Nephron progenitor cell (in vitro differentiated cells): ENCODE results near the gene PTPRJ.

Source experiments
- DNase-seq: peaks from one replicate; pipeline ENCODE4 v3.0.0; 2021
- H3K27ac Mint-ChIP-seq: 2 replicates; pipeline ENCODE4 v1.8.0; 2021; ENCODE audit warnings: mild to moderate bottlenecking, moderate library complexity, mixed read lengths
- H3K27me3 Mint-ChIP-seq: 2 replicates; pipeline ENCODE4 v1.8.0; 2021; ENCODE audit warnings: mild to moderate bottlenecking, low read depth, mixed read lengths; ENCODE audit not compliant: poor library complexity
- H3K36me3 Mint-ChIP-seq: 2 replicates; pipeline ENCODE4 v1.8.0; 2021; ENCODE audit warnings: low read depth, mixed read lengths
- H3K4me1 Mint-ChIP-seq: 2 replicates; pipeline ENCODE4 v1.8.0; 2021; ENCODE audit warnings: mixed read lengths
- H3K4me3 Mint-ChIP-seq: 2 replicates; pipeline ENCODE4 v1.8.0; 2021; ENCODE audit warnings: mild to moderate bottlenecking, moderate library complexity, mixed read lengths
- H3K9me3 Mint-ChIP-seq: 2 replicates; pipeline ENCODE4 v1.8.0; 2021; ENCODE audit warnings: mild to moderate bottlenecking, moderate library complexity, mixed read lengths
- TF ChIP-seq, protein P1 (sequence below): fragments of 200-600 bp; sonication (generic); IDR thresholded peaks from 2 replicates; pipeline ENCODE4 v1.5.0; 2021; ENCODE audit warnings: antibody characterized with exemption

Gene PTPRJ

DNA sequence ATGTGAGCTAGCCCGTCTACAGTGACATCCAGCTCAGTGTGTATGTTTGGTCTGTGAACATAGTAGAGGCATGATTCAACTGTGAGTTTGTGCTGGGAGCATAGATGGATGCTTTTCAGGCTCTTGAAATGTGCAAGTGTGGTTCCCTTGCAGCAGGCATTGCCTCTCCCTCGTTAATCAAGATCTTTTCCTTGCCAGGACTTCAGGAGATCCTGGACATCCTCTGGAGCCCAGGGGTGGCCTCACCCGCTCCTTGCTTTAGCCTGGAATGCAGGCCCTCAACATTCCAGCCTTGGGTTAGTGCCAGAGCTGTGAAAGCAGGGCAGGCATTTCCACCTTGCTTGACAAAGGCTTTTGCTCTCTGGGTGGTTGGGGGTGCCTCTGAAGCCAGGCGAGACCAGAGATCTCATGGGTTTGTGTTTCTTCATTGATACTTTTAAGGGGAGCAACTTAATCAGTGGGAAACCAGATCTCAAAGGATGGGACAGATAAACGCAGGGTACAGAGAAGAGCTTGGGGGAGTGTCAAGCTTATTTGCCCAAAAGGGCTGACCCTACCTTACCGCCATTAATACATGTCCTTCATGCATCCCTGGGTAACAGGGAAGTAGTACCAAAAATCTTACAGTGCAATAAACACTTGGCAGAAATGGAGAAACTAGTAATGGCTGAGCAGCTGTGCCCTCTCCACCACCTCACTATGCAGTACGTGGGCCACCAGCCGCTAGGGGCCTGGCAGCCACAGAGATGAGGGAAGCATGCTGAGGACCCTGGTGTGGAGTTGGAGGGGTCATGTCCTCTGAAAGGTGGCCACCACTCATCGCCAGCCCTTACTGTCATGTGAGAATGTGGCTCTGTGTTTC lies 72.1 kb downstream of the PTPRJ start:
- Mint-ChIP-seq H3K4me3 (no peak overlapping the region), H3K27ac (no peak overlapping the region), H3K36me3 (no peaks in the 10 kb centered on the region), H3K27me3 (no peaks in the 10 kb centered on the region), H3K9me3 (no peaks in the 10 kb centered on the region), H3K4me1 (peaks cover 54% of the 10 kb centered on the region)
- DNase-seq: no peak
- TF ChIP-seq, protein P1, sequence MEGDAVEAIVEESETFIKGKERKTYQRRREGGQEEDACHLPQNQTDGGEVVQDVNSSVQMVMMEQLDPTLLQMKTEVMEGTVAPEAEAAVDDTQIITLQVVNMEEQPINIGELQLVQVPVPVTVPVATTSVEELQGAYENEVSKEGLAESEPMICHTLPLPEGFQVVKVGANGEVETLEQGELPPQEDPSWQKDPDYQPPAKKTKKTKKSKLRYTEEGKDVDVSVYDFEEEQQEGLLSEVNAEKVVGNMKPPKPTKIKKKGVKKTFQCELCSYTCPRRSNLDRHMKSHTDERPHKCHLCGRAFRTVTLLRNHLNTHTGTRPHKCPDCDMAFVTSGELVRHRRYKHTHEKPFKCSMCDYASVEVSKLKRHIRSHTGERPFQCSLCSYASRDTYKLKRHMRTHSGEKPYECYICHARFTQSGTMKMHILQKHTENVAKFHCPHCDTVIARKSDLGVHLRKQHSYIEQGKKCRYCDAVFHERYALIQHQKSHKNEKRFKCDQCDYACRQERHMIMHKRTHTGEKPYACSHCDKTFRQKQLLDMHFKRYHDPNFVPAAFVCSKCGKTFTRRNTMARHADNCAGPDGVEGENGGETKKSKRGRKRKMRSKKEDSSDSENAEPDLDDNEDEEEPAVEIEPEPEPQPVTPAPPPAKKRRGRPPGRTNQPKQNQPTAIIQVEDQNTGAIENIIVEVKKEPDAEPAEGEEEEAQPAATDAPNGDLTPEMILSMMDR: no peak

DNA sequence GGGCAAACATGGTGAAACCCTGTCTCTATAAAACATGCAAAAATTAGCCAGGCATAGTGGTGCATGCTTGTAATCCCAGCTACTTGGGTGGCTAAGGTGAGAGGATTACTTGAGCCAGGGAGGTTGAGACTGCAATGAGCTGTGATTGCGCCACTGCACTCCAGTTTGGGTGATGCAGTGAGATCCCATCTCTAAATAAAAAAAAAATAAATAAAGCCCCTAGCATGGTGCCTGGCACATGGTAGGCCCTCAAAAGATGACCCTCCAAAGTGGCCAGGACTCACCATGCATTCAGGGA lies 74.6 kb downstream of the PTPRJ start:
- DNase-seq: no peak
- TF ChIP-seq, protein P1: no peak
- Mint-ChIP-seq H3K4me3 (no peak overlapping the region), H3K4me1 (peaks cover 42% of the 10 kb centered on the region), H3K27ac (no peak overlapping the region), H3K27me3 (no peaks in the 10 kb centered on the region), H3K9me3 (no peaks in the 10 kb centered on the region), H3K36me3 (no peaks in the 10 kb centered on the region)

DNA sequence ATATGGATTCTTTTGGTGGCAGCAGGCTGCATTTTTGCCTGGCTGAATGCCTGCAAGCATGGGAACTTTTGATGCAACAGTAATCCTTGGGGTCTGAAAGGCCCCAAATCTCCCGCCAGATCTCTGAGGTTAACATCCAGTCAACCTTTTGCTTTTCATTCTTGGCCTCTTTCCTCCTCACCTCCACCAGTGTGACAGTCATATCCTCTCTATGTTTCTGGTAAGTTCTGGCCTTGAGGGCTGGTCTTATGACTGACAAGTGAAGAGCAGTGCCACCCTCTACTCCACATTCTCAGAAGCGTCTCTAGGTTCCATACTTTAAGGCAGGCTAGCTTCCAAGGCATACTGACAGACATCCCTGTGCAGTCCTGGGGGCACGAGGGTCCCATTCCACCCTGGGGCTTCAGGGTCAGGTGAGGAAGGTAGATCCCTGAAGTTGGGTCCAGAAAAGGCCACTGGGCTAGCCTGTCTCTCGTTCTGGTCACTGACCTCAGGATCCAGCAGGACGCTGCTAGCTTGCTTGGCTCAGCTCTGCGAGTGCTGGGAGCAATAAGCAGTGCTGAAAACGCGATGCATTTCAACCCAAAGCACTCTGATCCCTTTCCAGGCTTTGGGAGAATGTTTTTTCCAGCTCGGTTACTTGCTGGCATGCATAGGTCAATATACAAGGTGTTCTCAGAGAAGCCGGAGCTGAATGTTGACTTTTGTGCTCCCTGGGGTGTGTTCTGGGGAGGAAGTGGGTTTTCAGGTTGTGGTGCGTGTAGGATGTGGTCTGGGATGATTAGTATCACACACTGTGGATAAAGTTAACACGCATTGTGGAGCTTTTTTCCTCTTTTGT lies 75.2 kb downstream of the PTPRJ start:
- Mint-ChIP-seq H3K4me3 (no peak overlapping the region), H3K27me3 (no peaks in the 10 kb centered on the region), H3K9me3 (no peaks in the 10 kb centered on the region), H3K27ac (peak overlapping the region; percentile 95), H3K36me3 (no peaks in the 10 kb centered on the region), H3K4me1 (peaks cover 42% of the 10 kb centered on the region)
- peak; percentile 17 for DNase-seq
- TF ChIP-seq, protein P1: no peak

DNA sequence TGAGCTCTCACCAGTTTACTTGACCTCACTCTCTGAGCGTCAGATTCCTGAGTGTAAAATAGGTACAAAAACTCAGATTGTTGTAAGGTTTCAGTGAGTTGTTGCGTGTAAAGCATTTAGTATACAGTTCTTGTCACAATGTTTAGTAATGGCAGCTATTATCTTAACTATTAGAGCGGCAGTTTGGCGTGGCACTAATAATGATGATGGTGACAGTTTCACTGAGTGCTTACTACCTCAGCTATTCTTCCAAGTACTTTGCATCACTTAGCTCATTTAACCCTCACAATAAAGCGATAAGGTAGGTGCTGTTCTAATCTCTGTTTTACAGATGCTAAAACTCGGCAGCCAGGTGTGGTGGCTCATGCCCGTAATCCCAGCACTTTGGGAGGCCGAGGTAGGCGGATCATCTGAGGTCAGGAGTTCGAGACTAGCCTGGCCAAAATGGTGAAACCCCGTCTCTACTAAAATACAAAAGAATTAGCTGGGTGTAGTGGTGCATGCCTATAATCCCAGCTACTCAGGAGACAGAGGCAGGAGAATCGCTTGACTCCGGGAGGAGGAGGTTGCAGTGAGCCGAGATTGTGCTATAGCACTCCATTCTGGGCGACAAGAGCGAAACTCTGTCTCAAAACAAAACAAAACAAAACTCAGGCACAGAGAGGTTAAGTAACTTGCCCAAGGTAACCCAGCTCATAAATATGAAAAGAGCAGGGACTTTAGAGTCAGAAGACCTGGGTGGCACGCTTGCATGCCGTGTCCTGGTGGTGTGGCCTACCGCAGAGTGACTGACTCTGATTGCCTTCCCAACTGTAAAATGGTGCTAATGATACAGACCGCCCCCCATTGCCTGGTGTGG lies 76.2 kb downstream of the PTPRJ start:
- DNase-seq: no peak
- TF ChIP-seq, protein P1: no peak
- Mint-ChIP-seq H3K4me3 (no peak overlapping the region), H3K4me1 (peaks cover 51% of the 10 kb centered on the region), H3K9me3 (no peaks in the 10 kb centered on the region), H3K27ac (peak overlapping the region; percentile 95), H3K27me3 (no peaks in the 10 kb centered on the region), H3K36me3 (no peaks in the 10 kb centered on the region)

DNA sequence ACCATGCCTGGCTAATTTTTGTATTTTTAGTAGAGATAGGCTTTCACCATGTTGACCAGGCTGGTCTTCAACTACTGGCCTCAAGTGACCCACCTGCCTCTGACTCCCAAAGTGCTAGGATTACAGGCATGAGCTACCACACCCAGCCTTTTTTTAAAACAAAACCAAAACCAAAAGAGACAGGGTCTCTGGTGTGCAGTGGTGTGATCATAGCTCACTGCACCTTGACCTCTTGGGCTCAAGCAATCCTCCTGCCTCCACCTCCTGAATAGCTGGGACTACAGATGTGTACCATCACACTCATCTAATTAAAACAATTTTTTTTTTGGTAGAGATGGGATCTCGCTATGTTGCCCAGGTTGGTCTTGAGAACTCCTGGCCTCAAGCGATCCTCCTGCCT lies 77.7 kb downstream of the PTPRJ start:
- H3K9me3 Mint-ChIP-seq: no peaks in the 10 kb centered on the region
- no peak overlapping the region for H3K4me3 Mint-ChIP-seq
- no peaks in the 10 kb centered on the region for H3K27me3 Mint-ChIP-seq
- TF ChIP-seq, protein P1: no peak
- no peaks in the 10 kb centered on the region for H3K36me3 Mint-ChIP-seq
- H3K27ac Mint-ChIP-seq: no peak overlapping the region
- no peak for DNase-seq
- peaks cover 54% of the 10 kb centered on the region for H3K4me1 Mint-ChIP-seq
